Measurements from ENCODE around the gene PCDHGA5. TPM values are rescaled to one million over a fixed set of nuclear protein-coding genes. Genes with fewer than 3 reads are reported as not detected.
"Not testable (repeated sequence)": the region's sequence is repeated elsewhere in the genome, so short reads cannot be mapped to it uniquely, and the experiment has no call there.

PCDHGA5 gene
- total RNA-seq, 3 donors from 2014 or later: 5.4 to 9.4 (median 8.8) TPM

- TF ChIP-seq POLR2A (IDR thresholded peaks at IDR 0.05): no peak
- TF ChIP-seq, protein P1, sequence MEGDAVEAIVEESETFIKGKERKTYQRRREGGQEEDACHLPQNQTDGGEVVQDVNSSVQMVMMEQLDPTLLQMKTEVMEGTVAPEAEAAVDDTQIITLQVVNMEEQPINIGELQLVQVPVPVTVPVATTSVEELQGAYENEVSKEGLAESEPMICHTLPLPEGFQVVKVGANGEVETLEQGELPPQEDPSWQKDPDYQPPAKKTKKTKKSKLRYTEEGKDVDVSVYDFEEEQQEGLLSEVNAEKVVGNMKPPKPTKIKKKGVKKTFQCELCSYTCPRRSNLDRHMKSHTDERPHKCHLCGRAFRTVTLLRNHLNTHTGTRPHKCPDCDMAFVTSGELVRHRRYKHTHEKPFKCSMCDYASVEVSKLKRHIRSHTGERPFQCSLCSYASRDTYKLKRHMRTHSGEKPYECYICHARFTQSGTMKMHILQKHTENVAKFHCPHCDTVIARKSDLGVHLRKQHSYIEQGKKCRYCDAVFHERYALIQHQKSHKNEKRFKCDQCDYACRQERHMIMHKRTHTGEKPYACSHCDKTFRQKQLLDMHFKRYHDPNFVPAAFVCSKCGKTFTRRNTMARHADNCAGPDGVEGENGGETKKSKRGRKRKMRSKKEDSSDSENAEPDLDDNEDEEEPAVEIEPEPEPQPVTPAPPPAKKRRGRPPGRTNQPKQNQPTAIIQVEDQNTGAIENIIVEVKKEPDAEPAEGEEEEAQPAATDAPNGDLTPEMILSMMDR (IDR thresholded peaks at IDR 0.05): no peak
- no peak for TF ChIP-seq POLR2AphosphoS5 (IDR thresholded peaks at IDR 0.05)
- H3K36me3 ChIP-seq: no peaks in the 10 kb centered on the region
- no peaks in the 10 kb centered on the region for H3K4me1 ChIP-seq
- DNase-seq (ENCODE audit: low spot score in 2 of 2): no peak
- H3K27me3 ChIP-seq: no peaks in the 10 kb centered on the region
- peaks cover 81 to 96% of the 10 kb centered on the region in 2 donors for H3K9me3 ChIP-seq
- H3K27ac ChIP-seq: no peak overlapping the region
- H3K4me3 ChIP-seq: no peak overlapping the region
- intact Hi-C loops (cut with DNase I; ENCODE audit: low total_unique reads): no loop called here
Observed at GRCh38 chr5:141393267-141393666, 29.3 kb downstream of the PCDHGA5 start.

DNA sequence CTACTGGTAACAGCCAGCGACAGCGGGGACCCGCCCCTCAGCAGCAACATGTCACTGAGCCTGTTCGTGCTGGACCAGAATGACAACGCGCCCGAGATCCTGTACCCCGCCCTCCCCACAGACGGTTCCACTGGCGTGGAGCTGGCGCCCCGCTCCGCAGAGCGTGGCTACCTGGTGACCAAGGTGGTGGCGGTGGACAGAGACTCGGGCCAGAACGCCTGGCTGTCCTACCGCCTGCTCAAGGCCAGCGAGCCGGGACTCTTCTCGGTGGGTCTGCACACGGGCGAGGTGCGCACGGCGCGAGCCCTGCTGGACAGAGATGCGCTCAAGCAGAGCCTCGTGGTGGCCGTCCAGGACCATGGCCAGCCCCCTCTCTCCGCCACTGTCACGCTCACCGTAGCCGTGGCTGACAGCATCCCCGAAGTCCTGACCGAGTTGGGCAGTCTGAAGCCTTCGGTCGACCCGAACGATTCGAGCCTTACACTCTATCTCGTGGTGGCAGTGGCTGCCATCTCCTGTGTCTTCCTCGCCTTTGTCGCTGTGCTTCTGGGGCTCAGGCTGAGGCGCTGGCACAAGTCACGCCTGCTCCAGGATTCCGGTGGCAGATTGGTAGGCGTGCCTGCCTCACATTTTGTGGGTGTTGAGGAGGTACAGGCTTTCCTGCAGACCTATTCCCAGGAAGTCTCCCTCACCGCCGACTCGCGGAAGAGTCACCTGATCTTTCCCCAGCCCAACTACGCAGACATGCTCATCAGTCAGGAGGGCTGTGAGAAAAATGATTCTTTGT is 30.6 kb downstream of the PCDHGA5 start:
- H3K4me1 ChIP-seq; intact Hi-C loops (cut with DNase I; ENCODE audit: low total_unique reads); H3K27ac ChIP-seq; DNase-seq (ENCODE audit: low spot score in 2 of 2); H3K36me3 ChIP-seq; H3K27me3 ChIP-seq: not testable (repeated sequence)
- H3K4me3 ChIP-seq: peak overlapping the region in 1 of 3 donors; percentile 30
- H3K9me3 ChIP-seq: peaks cover 81 to 95% of the 10 kb centered on the region in 2 donors

DNA sequence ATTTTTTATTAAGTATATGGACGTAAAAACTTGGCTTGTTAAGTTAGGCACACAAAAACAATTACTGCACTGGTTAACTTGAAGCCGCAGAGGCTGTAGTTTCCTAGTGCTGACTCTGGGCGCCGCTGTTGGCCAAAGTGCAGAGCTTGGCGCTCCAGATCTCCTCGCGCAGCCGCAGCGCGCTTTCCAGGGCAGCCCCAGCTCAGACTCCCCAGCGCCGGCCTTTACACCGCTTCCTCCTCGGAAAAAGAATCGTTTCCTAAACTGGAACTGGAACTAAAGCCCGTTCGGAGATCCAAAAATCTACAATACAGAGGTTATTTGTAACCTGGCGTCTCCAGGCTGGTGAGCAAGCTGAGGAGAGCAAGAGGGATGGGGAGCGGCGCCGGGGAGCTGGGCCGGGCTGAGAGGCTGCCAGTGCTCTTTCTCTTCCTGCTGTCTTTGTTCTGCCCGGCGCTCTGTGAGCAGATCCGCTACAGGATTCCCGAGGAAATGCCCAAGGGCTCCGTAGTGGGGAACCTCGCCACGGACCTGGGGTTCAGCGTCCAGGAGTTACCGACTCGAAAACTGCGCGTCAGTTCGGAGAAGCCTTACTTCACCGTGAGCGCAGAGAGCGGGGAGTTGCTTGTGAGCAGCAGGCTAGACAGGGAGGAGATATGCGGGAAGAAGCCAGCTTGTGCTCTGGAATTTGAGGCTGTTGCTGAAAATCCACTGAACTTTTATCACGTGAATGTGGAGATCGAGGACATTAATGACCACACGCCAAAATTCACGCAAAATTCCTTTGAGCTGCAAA is 34.0 kb downstream of the PCDHGA5 start, which contains the start of gene PCDHGB5:
PCDHGB5 (plus strand) TSS at position 192 of the 796 bp plus-strand sequence; CDS start at position 373, 181 bp downstream.
- H3K36me3 ChIP-seq; H3K4me1 ChIP-seq; H3K27me3 ChIP-seq; H3K27ac ChIP-seq; intact Hi-C loops (cut with DNase I; ENCODE audit: low total_unique reads); DNase-seq (ENCODE audit: low spot score in 2 of 2): not testable (repeated sequence)
- Histone ChIP-seq H3K4me3 (peak within 1 kb of the TSS; percentile 1 to 45 (median 24)), H3K9me3 (peaks cover 79 to 96% of the 10 kb centered on the region in 2 donors)
- TF ChIP-seq, protein P1 (IDR thresholded peaks at IDR 0.05): peak in 2 of 3 donors; percentile 38 to 40

GRCh38 chr5:141398608-141399007 is 34.6 kb downstream of the PCDHGA5 start:
- no peak for DNase-seq (ENCODE audit: low spot score in 2 of 2)
- intact Hi-C loops (cut with DNase I; ENCODE audit: low total_unique reads): no loop called here
- no peaks in the 10 kb centered on the region for H3K4me1 ChIP-seq
- H3K9me3 ChIP-seq: peaks cover 79 to 96% of the 10 kb centered on the region in 2 donors
- no peaks in the 10 kb centered on the region for H3K36me3 ChIP-seq
- TF ChIP-seq POLR2AphosphoS5 (IDR thresholded peaks at IDR 0.05) (no peak), POLR2A (IDR thresholded peaks at IDR 0.05) (no peak)
- TF ChIP-seq, protein P1 (IDR thresholded peaks at IDR 0.05): no peak
- no peaks in the 10 kb centered on the region for H3K27me3 ChIP-seq
- H3K4me3 ChIP-seq: peak overlapping the region in 1 of 3 donors; percentile 10
- no peak overlapping the region for H3K27ac ChIP-seq

DNA sequence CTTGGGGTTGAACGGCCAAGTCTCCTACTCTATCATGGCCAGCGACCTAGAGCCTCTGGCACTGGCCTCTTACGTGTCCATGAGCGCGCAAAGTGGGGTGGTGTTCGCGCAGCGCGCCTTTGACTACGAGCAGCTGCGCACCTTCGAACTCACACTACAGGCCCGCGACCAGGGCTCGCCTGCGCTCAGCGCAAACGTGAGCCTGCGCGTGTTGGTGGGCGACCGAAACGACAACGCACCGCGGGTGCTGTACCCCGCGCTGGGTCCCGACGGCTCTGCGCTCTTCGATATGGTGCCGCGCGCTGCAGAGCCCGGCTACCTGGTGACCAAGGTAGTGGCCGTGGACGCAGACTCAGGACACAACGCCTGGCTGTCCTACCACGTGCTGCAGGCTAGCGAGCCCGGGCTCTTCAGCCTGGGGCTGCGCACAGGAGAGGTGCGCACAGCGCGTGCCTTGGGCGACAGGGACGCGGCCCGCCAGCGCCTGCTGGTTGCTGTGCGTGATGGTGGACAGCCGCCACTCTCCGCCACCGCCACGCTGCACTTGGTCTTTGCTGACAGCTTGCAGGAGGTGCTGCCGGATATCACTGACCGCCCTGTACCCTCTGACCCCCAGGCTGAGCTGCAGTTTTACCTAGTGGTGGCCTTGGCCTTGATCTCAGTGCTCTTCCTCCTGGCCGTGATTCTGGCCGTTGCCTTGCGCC is 35.7 kb downstream of the PCDHGA5 start:
- Histone ChIP-seq H3K27ac (no peak overlapping the region), H3K27me3 (no peaks in the 10 kb centered on the region), H3K9me3 (peaks cover 79 to 96% of the 10 kb centered on the region in 2 donors), H3K4me1 (no peaks in the 10 kb centered on the region), H3K36me3 (no peaks in the 10 kb centered on the region), H3K4me3 (peak overlapping the region in 1 of 3 donors; percentile 35)
- no peak for TF ChIP-seq POLR2A (IDR thresholded peaks at IDR 0.05)
- TF ChIP-seq, protein P1 (IDR thresholded peaks at IDR 0.05): no peak
- TF ChIP-seq POLR2AphosphoS5 (IDR thresholded peaks at IDR 0.05): no peak
- no peak for DNase-seq (ENCODE audit: low spot score in 2 of 2)
- intact Hi-C loops (cut with DNase I; ENCODE audit: low total_unique reads): loop anchor here (5.0 kb wide), 1 partner anchor 128 kb away; no protein-coding TSS in a partner anchor
